Rectal smooth muscle tissue (tissue), 1 donor: ENCODE measurements around the gene CD300A.

Source experiments
- H3K27ac ChIP-seq: one replicate; pipeline ENCODE4 v1.7.0; 2013; ENCODE audit warnings: low read depth, low read length, inconsistent platforms
- H3K27me3 ChIP-seq: one replicate; pipeline ENCODE4 v1.7.0; 2013; ENCODE audit warnings: low read length; ENCODE audit not compliant: control insufficient read depth, insufficient read depth
- H3K36me3 ChIP-seq: one replicate; pipeline ENCODE4 v1.7.0; 2013; ENCODE audit warnings: low read length; ENCODE audit not compliant: control insufficient read depth, insufficient read depth
- H3K4me1 ChIP-seq: one replicate; pipeline ENCODE4 v1.7.0; 2013; ENCODE audit warnings: low read length; ENCODE audit not compliant: control insufficient read depth, insufficient read depth
- H3K4me3 ChIP-seq: one replicate; pipeline ENCODE4 v1.7.0; 2013; ENCODE audit warnings: low read length
- H3K9ac ChIP-seq: one replicate; pipeline ENCODE4 v1.7.0; 2013; ENCODE audit warnings: low read length

Gene CD300A

GRCh38 chr17:74431568-74432423, 34.6 kb upstream of the CD300A start, which contains the start of gene GPRC5C:
Gene GPRC5C (plus strand): TSS chr17:74432088. CDS start chr17:74439777, 7,689 bp downstream.
- H3K27ac ChIP-seq = peak within 1 kb of the TSS; percentile 89
- peak within 1 kb of the TSS; percentile 86 for H3K4me3 ChIP-seq
- peaks cover 4% of the 10 kb centered on the region for H3K27me3 ChIP-seq
- peak within 1 kb of the TSS; percentile 84 for H3K9ac ChIP-seq
- peaks cover 7% of the 10 kb centered on the region for H3K4me1 ChIP-seq
- H3K36me3 ChIP-seq = no peaks in the 10 kb centered on the region

- Histone ChIP-seq H3K9ac (no peak overlapping the region), H3K4me3 (peak overlapping the region; percentile 86), H3K4me1 (peaks cover 7% of the 10 kb centered on the region)
These were observed 34.1 kb upstream of the CD300A start for GRCh38 chr17:74432424-74432690.

GRCh38 chr17:74432766-74433391, 33.6 kb upstream of the CD300A start:
- Histone ChIP-seq H3K27ac (no peak overlapping the region), H3K9ac (peak overlapping the region; percentile 32), H3K36me3 (no peaks in the 10 kb centered on the region), H3K27me3 (peaks cover 4% of the 10 kb centered on the region), H3K4me1 (peaks cover 7% of the 10 kb centered on the region), H3K4me3 (peak overlapping the region; percentile 86)

More at GRCh38 chr17:74432424-74432690, 34.1 kb upstream of the CD300A start:
- Histone ChIP-seq H3K27ac (no peak overlapping the region), H3K27me3 (peaks cover 4% of the 10 kb centered on the region), H3K36me3 (no peaks in the 10 kb centered on the region)

- H3K4me3 ChIP-seq = peak overlapping the region; percentile 29
- H3K27ac ChIP-seq = no peak overlapping the region
- no peak overlapping the region for H3K9ac ChIP-seq
- H3K4me1 ChIP-seq = peaks cover 7% of the 10 kb centered on the region
- peaks cover 4% of the 10 kb centered on the region for H3K27me3 ChIP-seq
- no peaks in the 10 kb centered on the region for H3K36me3 ChIP-seq
These were observed 32.9 kb upstream of the CD300A start for GRCh38 chr17:74433421-74434121.

GRCh38 chr17:74435775-74436359, 30.6 kb upstream of the CD300A start:
- Histone ChIP-seq H3K36me3 (no peaks in the 10 kb centered on the region), H3K27me3 (peaks cover 4% of the 10 kb centered on the region), H3K4me3 (peak overlapping the region; percentile 32), H3K9ac (no peak overlapping the region), H3K27ac (no peak overlapping the region), H3K4me1 (peaks cover 2% of the 10 kb centered on the region)

GRCh38 chr17:74437702-74438101, 28.7 kb upstream of the CD300A start:
- H3K36me3 ChIP-seq = no peaks in the 10 kb centered on the region
- H3K27ac ChIP-seq = no peak overlapping the region
- peaks cover 3% of the 10 kb centered on the region for H3K27me3 ChIP-seq
- peaks cover 2% of the 10 kb centered on the region for H3K4me1 ChIP-seq
- no peak overlapping the region for H3K4me3 ChIP-seq
- H3K9ac ChIP-seq = no peak overlapping the region

GRCh38 chr17:74439691-74440567, 26.5 kb upstream of the CD300A start:
- no peak overlapping the region for H3K9ac ChIP-seq
- peaks cover 9% of the 10 kb centered on the region for H3K4me1 ChIP-seq
- no peak overlapping the region for H3K27ac ChIP-seq
- no peak overlapping the region for H3K4me3 ChIP-seq
- H3K27me3 ChIP-seq = no peaks in the 10 kb centered on the region
- H3K36me3 ChIP-seq = no peaks in the 10 kb centered on the region

- H3K27me3 ChIP-seq = no peaks in the 10 kb centered on the region
- no peak overlapping the region for H3K4me3 ChIP-seq
- H3K36me3 ChIP-seq = no peaks in the 10 kb centered on the region
- H3K27ac ChIP-seq = no peak overlapping the region
- no peak overlapping the region for H3K9ac ChIP-seq
- peaks cover 9% of the 10 kb centered on the region for H3K4me1 ChIP-seq
These were observed 24.9 kb upstream of the CD300A start for GRCh38 chr17:74441537-74441936.

GRCh38 chr17:74442291-74442669, 24.2 kb upstream of the CD300A start:
- Histone ChIP-seq H3K27me3 (no peaks in the 10 kb centered on the region), H3K4me3 (no peak overlapping the region), H3K36me3 (no peaks in the 10 kb centered on the region), H3K9ac (no peak overlapping the region), H3K27ac (peak overlapping the region; percentile 61), H3K4me1 (peaks cover 9% of the 10 kb centered on the region)

- Histone ChIP-seq H3K27ac (peak overlapping the region; percentile 61), H3K4me3 (peak overlapping the region; percentile 48), H3K27me3 (no peaks in the 10 kb centered on the region), H3K9ac (no peak overlapping the region), H3K36me3 (no peaks in the 10 kb centered on the region), H3K4me1 (peaks cover 9% of the 10 kb centered on the region)
These were observed 23.5 kb upstream of the CD300A start for GRCh38 chr17:74442670-74443515.
